ENCODE results near the gene PTX4.

The PTX4 gene

GRCh38 chr16:1459967-1460366 lies 28.8 kb downstream of the PTX4 start:
- no peak for DNase-seq (ENCODE audit: low spot score)

- DNase-seq (ENCODE audit: low spot score): no peak
Measured at GRCh38 chr16:1458977-1459341, 29.8 kb downstream of the PTX4 start.

- DNase-seq (ENCODE audit: low spot score): no peak
Measured at GRCh38 chr16:1458336-1458976, 30.3 kb downstream of the PTX4 start.

DNA sequence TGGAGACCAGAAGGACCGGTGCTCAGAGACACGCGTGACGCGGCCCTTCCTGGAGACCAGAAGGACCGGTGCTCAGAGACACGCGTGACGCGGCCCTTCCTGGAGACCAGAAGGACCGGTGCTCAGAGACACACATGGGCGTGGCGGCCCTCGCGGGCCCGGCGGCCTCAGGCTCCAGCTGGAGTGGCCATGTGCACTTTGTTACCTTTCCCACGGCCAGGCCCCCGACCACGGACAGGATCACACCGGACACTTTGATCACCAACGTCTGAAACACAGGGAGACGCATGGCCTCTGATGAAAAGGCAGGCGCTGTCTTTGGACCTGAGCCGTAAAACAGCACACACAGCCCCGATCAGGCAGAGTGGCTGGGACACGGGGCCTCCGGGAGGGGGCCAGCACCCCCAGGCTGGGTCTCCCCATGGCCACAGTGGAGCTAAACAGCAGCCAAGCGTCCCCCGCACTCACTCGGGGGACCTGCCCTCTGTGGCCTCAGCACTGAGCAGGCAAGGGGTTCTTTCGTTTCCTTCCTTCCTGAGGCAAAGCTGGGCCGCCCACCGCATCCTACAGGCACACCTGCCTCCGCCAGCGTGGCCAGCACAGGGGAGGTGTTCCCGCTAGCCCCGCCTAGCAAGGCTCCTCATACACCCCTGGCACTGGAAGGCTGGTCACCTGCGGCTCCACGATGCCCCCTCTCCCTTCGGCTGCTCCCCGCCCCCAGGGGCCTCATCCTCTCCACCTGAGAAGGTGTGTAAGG lies 31.1 kb downstream of the PTX4 start:
- DNase-seq (ENCODE audit: low spot score): no peak

DNA sequence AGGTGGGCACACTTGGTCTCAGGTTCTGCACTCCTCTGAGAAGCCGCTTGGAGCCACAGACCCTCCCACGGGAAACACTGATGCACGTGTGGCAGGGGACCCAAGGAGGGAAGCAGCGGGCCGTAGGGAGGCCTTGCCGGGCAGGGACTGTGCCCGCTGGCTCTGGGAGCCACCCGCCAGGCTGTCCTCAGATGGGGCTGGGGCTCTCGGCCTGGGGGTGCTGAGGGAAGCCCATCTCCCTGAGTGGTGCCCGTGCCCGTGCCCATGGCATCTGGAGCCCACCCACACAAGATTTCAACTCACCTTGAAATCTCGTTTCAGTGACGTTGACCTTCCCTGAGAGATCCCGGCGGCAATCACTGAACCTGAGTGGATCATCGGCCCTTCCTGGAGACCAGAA lies 31.8 kb downstream of the PTX4 start:
- DNase-seq (ENCODE audit: low spot score): no peak

DNA sequence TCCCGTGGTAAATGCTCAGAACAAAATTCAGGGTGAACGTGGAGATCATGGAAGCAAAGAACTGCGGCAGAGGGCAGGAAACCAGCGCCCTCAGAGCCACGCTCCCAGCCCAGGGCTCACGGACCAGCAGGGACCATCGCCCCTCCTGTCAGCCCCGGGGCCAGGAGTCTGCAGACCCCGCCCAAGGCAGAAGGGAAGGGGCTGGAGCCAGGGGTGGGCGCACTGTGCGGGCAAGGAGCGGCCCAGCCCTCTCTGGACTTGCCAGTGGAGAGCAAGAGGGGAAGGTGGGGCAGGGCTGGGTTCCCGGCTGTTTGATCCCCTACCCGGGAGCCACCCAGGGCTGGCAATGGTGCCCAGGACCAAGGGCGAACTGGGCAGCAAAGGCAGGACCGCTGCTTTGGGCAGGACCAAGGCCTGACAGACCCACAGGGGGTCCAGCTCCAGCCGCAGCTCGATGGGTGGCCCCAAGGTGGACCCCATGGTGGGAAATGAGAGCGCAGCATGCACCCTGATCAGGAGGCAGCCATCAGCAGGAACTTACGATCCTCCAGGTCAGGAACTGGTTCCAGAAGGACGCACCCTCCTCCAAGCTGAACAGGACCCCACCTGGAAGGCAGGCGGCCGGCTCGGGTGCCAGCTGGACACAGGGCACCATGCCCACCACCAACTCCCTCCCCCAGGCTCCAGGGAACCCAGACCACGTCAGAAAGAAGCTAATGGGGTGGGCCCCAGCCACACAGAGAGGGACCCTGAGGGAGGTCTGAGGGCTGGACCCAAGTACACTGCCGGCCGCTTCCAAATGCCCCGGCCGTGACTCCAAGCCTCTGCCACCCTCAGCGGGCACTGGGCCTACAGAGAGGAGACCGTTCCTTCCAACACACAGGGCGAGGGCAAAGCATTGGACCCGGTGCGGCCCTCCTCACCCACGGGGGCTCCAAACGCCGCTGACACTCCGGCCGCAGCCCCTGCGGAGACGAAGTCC lies 33.3 kb downstream of the PTX4 start:
- no peak for DNase-seq (ENCODE audit: low spot score)

GRCh38 chr16:1454561-1454960 lies 34.2 kb downstream of the PTX4 start:
- DNase-seq (ENCODE audit: low spot score): no peak

DNA sequence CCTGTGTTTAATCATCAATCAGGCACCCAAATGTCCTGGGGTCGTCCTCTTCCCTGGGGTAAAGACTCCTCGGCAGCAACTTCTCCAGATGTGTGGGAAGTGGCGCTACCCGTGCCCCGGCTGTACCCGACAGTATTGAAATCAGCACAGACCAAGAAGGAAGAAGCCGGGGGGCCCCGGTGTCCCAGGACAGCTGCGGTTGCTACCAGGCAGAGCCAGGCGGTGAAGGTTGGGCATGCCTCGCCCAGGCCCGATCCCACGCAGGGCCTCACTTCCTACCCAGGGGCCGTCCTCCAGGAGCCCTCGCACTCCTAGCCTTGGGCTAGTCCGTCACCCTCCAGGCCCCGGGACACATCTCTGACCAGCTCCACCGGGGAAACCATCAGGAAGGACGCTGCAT lies 35.4 kb downstream of the PTX4 start:
- DNase-seq (ENCODE audit: low spot score): no peak

DNA sequence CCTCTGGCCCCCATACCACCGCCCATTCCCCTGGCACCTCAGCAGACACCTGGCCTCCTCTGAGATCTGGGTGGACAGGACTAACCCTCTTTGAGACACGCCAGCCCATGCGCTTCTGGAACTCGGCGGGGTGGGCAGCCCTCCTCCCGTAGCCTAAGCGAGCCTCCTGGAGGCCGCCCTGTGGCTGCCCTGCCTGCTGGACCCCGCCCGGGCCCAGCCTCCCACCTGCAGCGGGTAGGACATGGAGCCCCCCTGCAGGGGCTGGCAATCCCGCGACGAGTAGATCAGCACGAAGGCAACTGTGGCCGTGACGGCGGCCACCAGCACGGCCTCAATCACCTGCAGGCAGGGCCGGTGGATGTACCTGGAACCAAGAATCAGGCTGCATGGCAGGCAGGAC lies 36.2 kb downstream of the PTX4 start:
- no peak for DNase-seq (ENCODE audit: low spot score)

DNA sequence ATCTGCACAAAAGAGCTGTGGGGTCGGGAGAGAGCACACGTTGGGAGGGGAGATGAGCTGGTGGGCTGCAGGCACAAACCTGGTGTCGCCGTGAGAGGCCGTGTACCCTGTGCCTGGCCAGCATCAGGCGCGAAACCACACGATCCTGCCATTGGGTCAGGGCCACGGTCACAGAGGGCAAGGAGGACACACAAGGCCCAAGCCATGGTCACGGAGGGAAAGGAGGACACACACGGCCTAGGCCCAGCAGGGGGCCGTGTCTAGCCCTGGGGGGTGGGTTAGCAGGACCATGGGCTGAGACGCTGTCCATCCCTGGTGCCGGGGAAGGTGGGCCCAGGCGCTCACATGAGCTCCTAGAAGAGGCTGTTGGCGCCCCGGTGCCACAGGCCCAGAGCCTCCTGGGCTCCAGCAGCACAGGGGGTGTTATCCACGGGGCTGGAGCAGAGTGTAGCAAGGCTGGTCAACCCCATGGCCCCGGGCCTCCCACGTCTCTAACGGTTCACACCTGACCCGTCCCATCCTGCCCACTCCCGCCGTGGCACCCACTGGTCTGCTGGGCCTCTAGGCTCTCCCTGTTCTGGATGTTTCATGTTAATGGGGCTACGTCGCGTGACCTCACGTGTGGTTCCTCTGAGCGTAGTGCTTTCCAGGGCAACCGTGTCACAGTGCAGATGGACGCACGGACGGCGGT lies 36.9 kb downstream of the PTX4 start:
- no peak for DNase-seq (ENCODE audit: low spot score)

DNA sequence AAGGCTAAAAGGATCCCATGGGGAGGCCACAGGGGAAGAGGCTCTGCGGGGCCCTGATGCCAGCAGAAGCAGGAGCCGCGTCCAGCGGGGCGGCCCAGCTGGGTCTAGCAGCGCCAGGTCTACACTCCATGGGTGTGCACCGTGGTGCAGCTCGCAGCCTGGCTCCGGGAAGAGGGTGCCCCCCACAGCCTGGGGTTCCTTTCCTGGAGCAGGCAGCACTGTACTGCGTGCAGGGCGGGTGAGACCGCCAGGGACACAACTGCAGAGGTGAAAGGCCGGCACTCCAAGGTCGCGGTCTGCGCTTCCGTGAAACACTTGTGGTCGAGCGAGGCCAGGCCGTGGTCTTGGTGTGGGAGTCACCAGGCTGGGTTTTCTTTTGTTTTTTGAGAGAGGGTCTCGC lies 37.9 kb downstream of the PTX4 start:
- no peak for DNase-seq (ENCODE audit: low spot score)

DNA sequence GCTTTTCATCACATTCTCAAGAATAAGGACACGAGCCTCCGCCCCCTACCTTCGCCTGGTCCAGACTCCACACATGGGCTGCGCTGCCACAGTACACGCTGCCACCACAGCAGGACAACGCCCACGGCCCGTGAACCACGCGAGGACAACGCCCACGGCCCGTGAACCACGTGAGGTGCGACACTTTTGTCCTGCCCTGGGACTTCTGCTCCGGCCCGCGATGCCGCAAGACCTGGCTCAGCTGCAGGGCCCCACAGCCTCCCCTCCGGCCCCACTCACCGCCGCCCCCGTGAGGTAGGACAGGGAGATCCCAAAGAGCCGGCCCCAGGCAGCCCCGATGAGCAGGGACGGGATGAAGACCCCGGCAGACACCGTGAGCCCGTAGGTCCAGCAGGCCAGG lies 38.5 kb downstream of the PTX4 start:
- DNase-seq (ENCODE audit: low spot score): no peak

DNA sequence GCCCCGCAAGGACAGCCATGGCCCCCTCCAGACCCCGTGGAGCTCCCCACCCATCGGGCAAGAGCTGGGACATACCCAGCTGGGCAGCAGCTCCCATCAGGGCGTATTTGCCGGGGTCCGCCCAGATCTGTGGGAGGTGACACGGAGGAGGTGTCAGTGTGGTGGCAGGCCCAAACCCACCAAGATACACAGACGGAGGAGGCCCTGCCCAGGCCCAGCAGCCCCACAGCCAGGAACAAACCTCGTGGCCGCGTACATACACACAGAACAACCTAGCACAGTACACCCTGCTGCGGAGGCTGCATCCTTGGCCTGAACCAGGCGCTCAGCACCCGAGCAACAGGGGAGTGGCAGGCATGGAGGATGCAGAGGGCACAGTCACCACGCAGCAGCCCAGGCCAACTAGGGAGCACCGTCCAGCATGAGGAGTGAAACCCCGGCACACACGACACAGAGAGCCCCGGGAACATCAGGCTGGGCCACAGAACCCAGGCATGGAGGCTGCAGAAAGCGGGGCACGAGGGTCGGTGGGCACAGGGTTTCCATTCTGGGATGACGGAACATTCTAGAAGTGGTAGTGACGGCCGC lies 39.4 kb downstream of the PTX4 start:
- DNase-seq (ENCODE audit: low spot score): no peak

- DNase-seq (ENCODE audit: low spot score): no peak
Measured at GRCh38 chr16:1448536-1449116, 40.1 kb downstream of the PTX4 start.

GRCh38 chr16:1447965-1448364 lies 40.8 kb downstream of the PTX4 start:
- no peak for DNase-seq (ENCODE audit: low spot score)

- DNase-seq (ENCODE audit: low spot score): no peak
Measured at GRCh38 chr16:1446296-1447080, 42.3 kb downstream of the PTX4 start.

GRCh38 chr16:1445518-1446203 lies 43.1 kb downstream of the PTX4 start:
- DNase-seq (ENCODE audit: low spot score): no peak

DNA sequence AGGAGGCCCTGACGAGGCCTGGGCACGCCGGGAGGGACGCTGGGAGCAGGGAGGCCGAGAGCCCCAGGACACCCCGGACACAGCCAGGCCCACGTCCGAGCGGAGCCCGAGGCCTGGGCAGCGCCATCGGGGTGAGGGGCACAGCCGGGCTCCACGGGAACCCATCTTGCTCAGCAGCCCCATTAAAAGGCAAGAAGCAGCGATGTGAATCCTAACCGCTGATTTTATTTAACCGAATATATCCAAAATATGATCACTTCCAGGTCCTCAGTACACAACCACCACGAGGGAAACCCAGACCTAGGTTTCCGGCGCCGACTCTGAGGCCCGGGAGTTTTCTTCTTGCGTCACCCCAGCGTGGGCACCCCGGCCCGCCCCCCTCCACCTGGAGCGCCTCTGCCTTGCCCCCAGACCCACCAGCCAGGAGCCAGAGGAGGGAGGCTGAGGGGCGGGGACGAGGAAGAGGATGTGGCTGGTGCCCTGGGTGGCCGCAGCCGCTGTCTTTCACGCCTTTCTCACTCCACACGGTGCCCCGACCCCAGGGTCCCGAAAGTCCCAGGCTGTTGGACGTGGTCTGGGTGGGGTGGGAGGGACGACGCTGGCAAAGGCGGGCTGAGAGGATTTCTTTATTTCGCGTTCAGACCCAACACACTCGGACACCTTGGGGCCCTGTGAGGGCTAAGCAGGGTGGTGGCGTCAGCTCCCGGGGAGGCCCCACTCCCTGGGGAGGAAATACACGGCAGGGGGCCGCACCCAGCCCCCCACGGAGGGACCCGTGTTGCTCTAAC lies 43.8 kb downstream of the PTX4 start:
- no peak for DNase-seq (ENCODE audit: low spot score)
